Measurements from ENCODE around the gene U2AF1L4.
"Not testable (repeated sequence)": the region's sequence is repeated elsewhere in the genome, so short reads cannot be mapped to it uniquely, and the experiment has no call there.

U2AF1L4 gene

GRCh38 chr19:35780717-35781116, 35.5 kb upstream of the U2AF1L4 start:
- DNase-seq: no peak

GRCh38 chr19:35780058-35780457, 34.8 kb upstream of the U2AF1L4 start:
- no peak for DNase-seq

GRCh38 chr19:35779033-35779432, 33.8 kb upstream of the U2AF1L4 start:
- DNase-seq: no peak

- no peak for DNase-seq
Measured at GRCh38 chr19:35777961-35778360, 32.7 kb upstream of the U2AF1L4 start.

- no peak for DNase-seq
Measured at GRCh38 chr19:35777086-35777841, 32.0 kb upstream of the U2AF1L4 start.

- DNase-seq: no peak
Measured at GRCh38 chr19:35776102-35776788, 31.0 kb upstream of the U2AF1L4 start.

GRCh38 chr19:35775298-35776101, 30.3 kb upstream of the U2AF1L4 start, which contains the start of gene ARHGAP33:
Gene ARHGAP33 (plus strand): TSS chr19:35775564. CDS start chr19:35775659, 95 bp downstream.
- peak; percentile 97 for DNase-seq

- no peak for DNase-seq
Measured at GRCh38 chr19:35775046-35775297, 29.8 kb upstream of the U2AF1L4 start.

GRCh38 chr19:35774274-35775045, 29.2 kb upstream of the U2AF1L4 start:
- no peak for DNase-seq

- no peak for DNase-seq
Measured at GRCh38 chr19:35773020-35773806, 28.0 kb upstream of the U2AF1L4 start.

GRCh38 chr19:35772362-35772761, 27.1 kb upstream of the U2AF1L4 start:
- not testable (repeated sequence) for DNase-seq

- DNase-seq: no peak
Measured at GRCh38 chr19:35768082-35768421, 22.8 kb upstream of the U2AF1L4 start.

- DNase-seq: no peak
Measured at GRCh38 chr19:35767288-35768081, 22.3 kb upstream of the U2AF1L4 start.

- no peak for DNase-seq
Measured at GRCh38 chr19:35766571-35767104, 21.4 kb upstream of the U2AF1L4 start.

- no peak for DNase-seq
Measured at GRCh38 chr19:35764432-35765315, 19.5 kb upstream of the U2AF1L4 start.

- no peak for DNase-seq
Measured at GRCh38 chr19:35760711-35761349, 15.6 kb upstream of the U2AF1L4 start.

- DNase-seq: no peak
Measured at GRCh38 chr19:35759697-35760096, 14.5 kb upstream of the U2AF1L4 start.

GRCh38 chr19:35757749-35758608, 12.8 kb upstream of the U2AF1L4 start, which contains the start of gene PROSER3:
Gene PROSER3 (plus strand): TSS chr19:35758176. CDS start chr19:35758216, 40 bp downstream.
- DNase-seq: peak; percentile 100
